Endothelial cell of umbilical vein (primary cell): ENCODE data around the gene ABLIM2. TPM values are rescaled to one million over a fixed set of nuclear protein-coding genes. Genes with fewer than 3 reads are reported as not detected.

Experiments
- BruUV-seq: library from RNA; stranded (reverse); fragments of 400-500 nt; replicated peaks from 2 replicates; lab custom pipeline; 2021; lab: Mats Ljungman, UMichigan
- CTCF ChIA-PET: fragments of 300-600, 350-600 bp; sonication (Branson Sonifier 250); formaldehyde crosslinking; loops from one replicate; lab custom pipeline; 2021; ENCODE audit warnings: antibody characterized with exemption, inconsistent platforms; lab: Charles Lee
- POLR2A ChIA-PET: fragments of 300-600, 350-600 bp; sonication (Branson Sonifier 250); formaldehyde crosslinking; loops from one replicate; lab custom pipeline; 2021; ENCODE audit warnings: antibody characterized with exemption, inconsistent platforms; lab: Charles Lee
- DNase-seq: peaks from one replicate; pipeline ENCODE4 v3.0.0-alpha.2; 2011; ENCODE audit warnings: low read depth, low spot score
- FAIRE-seq: peaks from 2 replicates; lab custom pipeline; 2011; peaks lifted over from hg19 to GRCh38; lab: Jason Lieb, UNC
- H2AFZ ChIP-seq: 2 replicates; pipeline ENCODE4 v1.6.0; 2012; ENCODE audit warnings: low read depth, low read length, control low read depth, inconsistent platforms
- H3K27ac ChIP-seq: 2 replicates; pipeline ENCODE4 v1.5.1; 2011; ENCODE audit warnings: low read depth, mild to moderate bottlenecking, control low read depth, low read length, moderate library complexity; ENCODE audit not compliant: insufficient read depth
- H3K27me3 ChIP-seq, 2 experiments: 2 replicates each; pipeline versions ENCODE4 v1.6.0 to v1.6.1; 2011; ENCODE audit warnings: low read length in 2 of 2, mixed read lengths in 1 of 2; ENCODE audit not compliant: control insufficient read depth in 2 of 2, insufficient read depth in 2 of 2
- H3K36me3 ChIP-seq, 2 experiments: 2 replicates in 1 of 2; 3 replicates in 1 of 2; pipeline ENCODE4 v1.5.1; 2011; ENCODE audit warnings: low read length in 2 of 2, mild to moderate bottlenecking in 1 of 2, moderate library complexity in 1 of 2; ENCODE audit not compliant: control insufficient read depth in 2 of 2, insufficient read depth in 2 of 2; ENCODE audit errors: extremely low read depth in 1 of 2
- H3K4me1 ChIP-seq: 3 replicates; pipeline ENCODE4 v1.5.1; 2011; ENCODE audit warnings: mild to moderate bottlenecking, low read length; ENCODE audit not compliant: control insufficient read depth, insufficient read depth; ENCODE audit errors: extremely low read depth
- H3K4me2 ChIP-seq: 2 replicates; pipeline ENCODE4 v1.6.1; 2011; ENCODE audit warnings: low read length, control low read depth, mixed read lengths; ENCODE audit not compliant: insufficient read depth
- H3K4me3 ChIP-seq, 3 experiments: fragments of 200-600 bp in 1 of 3; sonication (generic), shearing (Covaris generic) in 1 of 3; replicated peaks in 1 of 3; 2 replicates each; pipeline ENCODE4 v1.5.1; 2011 to 2016; ENCODE audit warnings: control low read depth in 3 of 3, low read length in 3 of 3, mild to moderate bottlenecking in 2 of 3, inconsistent platforms in 1 of 3, low read depth in 1 of 3, moderate library complexity in 1 of 3; ENCODE audit not compliant: insufficient read depth in 1 of 3
- H3K79me2 ChIP-seq: 2 replicates; pipeline ENCODE4 v1.6.0; 2012; ENCODE audit warnings: low read length, inconsistent platforms; ENCODE audit not compliant: control insufficient read depth, insufficient read depth
- H3K9ac ChIP-seq: replicated peaks from 2 replicates; pipeline ENCODE3; 2011; ENCODE audit warnings: low read length, control low read depth; ENCODE audit not compliant: insufficient read depth; ENCODE audit errors: extremely low read depth
- H3K9me1 ChIP-seq: replicated peaks from 3 replicates; pipeline ENCODE4 v1.6.0; 2011; ENCODE audit warnings: mild to moderate bottlenecking, low read length; ENCODE audit not compliant: control insufficient read depth, insufficient read depth; ENCODE audit errors: extremely low read depth
- H3K9me3 ChIP-seq: replicated peaks from 2 replicates; pipeline ENCODE4 v1.5.1; 2012; ENCODE audit warnings: low read length, inconsistent platforms; ENCODE audit not compliant: control insufficient read depth, insufficient read depth
- H4K20me1 ChIP-seq: replicated peaks from 2 replicates; pipeline ENCODE3; 2011; ENCODE audit warnings: mild to moderate bottlenecking, low read length; ENCODE audit not compliant: control insufficient read depth, insufficient read depth; ENCODE audit errors: extremely low read depth
- EZH2 ChIP-seq: IDR thresholded peaks from 2 replicates; pipeline ENCODE4 v1.6.1; 2012; ENCODE audit warnings: borderline replicate concordance, low read depth, mild to moderate bottlenecking, moderate library complexity, low read length, inconsistent platforms; ENCODE audit not compliant: severe bottlenecking
- FOS ChIP-seq: IDR thresholded peaks from 2 replicates; pipeline ENCODE4 v1.6.1; 2011; ENCODE audit warnings: mild to moderate bottlenecking, low read length, moderate library complexity, borderline replicate concordance; ENCODE audit not compliant: insufficient read depth
- GATA2 ChIP-seq: IDR thresholded peaks from 2 replicates; pipeline ENCODE4 v1.7.0; 2011; ENCODE audit warnings: low read depth, mild to moderate bottlenecking, moderate library complexity, mixed read lengths, low read length; ENCODE audit not compliant: insufficient read length, insufficient read depth
- JUN ChIP-seq: IDR thresholded peaks from 2 replicates; pipeline ENCODE4 v1.6.1; 2011; ENCODE audit warnings: borderline replicate concordance, low read depth; ENCODE audit not compliant: insufficient read length, insufficient read depth
- MYC ChIP-seq: IDR thresholded peaks from one replicate; pipeline ENCODE4 v1.6.1; 2011; ENCODE audit warnings: mild to moderate bottlenecking, low read depth, low read length
- POLR2A ChIP-seq: IDR thresholded peaks from 2 replicates; pipeline ENCODE4 v1.6.1; 2012; ENCODE audit warnings: low read depth, mild to moderate bottlenecking, control low read depth, low read length
- POLR2AphosphoS5 ChIP-seq: IDR thresholded peaks from 2 replicates; pipeline ENCODE4 v1.6.1; 2012; ENCODE audit warnings: low read depth, mild to moderate bottlenecking, control low read depth, low read length, moderate library complexity; ENCODE audit not compliant: insufficient read depth
- dilution Hi-C: fragments of 300-500 bp; cut with MboI; formaldehyde crosslinking; loops from one replicate; pipeline ENCODE4 v1.15.0; 2019; ENCODE audit warnings: low sequenced_read_pairs; ENCODE audit not compliant: extremely low pct_ligation_motif_present
- intact Hi-C: fragments of 100-400 bp; cut with micrococcal nuclease; formaldehyde crosslinking; loops from one replicate; pipeline ENCODE4 v1.10.0; 2022
- polyA plus RNA-seq, 4 experiments: library from polyadenylated mRNA; depleted of rRNA in 3 of 4; stranded (reverse) in 3 of 4; unstranded in 1 of 4; fragments of >200 nt; gene quantifications; 2 replicates each; pipeline versions ENCODE4 v1.2.1 to v1.2.3, GENCODE V29; 2011 to 2012; ENCODE audit warnings: missing spikeins in 1 of 4
- total RNA-seq: library from RNA; stranded (reverse); gene quantifications from 2 replicates; pipeline ENCODE4 v1.2.3, GENCODE V29; 2021
- TF ChIP-seq, protein P1 (sequence below), 2 donors: IDR thresholded peaks; 1 replicate in 1 of 2; 2 replicates in 1 of 2; pipeline ENCODE4 v1.5.1; 2011; ENCODE audit warnings: low read length in 2 of 2, mild to moderate bottlenecking in 2 of 2, moderate library complexity in 2 of 2, control low read depth in 1 of 2, inconsistent platforms in 1 of 2, low read depth in 1 of 2; ENCODE audit not compliant: insufficient read depth in 1 of 2; ENCODE audit errors: extremely low read depth in 1 of 2
- TF ChIP-seq, protein P2 (sequence below): IDR thresholded peaks from 2 replicates; pipeline ENCODE4 v1.6.1; 2011; ENCODE audit not compliant: insufficient read depth, insufficient read length

The ABLIM2 gene
- total and polyA plus RNA-seq, 2 donors (not counting 3 experiments of a cell fraction or from before 2014, with no cell fraction given) = 0.28 to 0.66 TPM

DNA sequence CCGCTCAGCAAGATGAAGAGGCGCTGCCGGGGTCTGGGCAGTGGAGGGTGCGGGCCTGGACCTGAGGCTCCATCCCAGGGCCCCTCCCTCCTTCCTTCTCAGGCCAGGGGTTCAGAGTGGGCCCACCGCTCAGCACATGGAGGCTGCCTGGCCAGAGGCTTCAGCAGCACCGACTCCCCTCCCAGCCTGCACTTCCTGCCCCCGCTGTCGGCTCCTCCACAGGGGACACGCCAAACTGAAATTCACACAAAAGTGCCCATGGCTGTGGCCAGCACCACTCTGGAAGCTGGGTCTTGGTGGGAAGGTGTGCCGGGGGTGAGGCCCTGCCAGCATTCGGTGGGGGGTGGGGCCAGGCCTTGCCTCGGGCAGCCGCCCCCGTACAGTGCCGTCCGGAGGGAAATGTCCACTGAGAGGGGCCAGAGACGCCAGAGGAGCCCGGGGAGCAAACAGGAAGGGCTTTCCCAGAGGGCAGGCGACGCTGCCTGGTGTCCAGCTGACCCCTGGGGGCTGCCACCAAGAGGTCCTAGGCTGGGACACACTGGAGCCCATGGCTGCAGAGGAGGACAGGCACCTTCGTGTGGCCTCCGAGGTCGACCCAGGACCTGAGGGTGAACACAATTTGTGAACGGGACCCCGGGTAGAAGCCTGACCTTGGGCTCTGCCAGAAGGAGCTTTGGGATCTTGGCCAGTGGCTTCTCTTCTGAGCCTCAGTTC, 134.4 kb downstream of the ABLIM2 start:
- Histone ChIP-seq H3K27ac (no peak overlapping the region), H3K9me3 (no peaks in the 10 kb centered on the region), H3K27me3 (peaks cover 0 to 2% of the 10 kb centered on the region in 2 experiments), H3K79me2 (no peaks in the 10 kb centered on the region), H4K20me1 (no peaks in the 10 kb centered on the region), H3K4me1 (no peaks in the 10 kb centered on the region), H3K9me1 (no peaks in the 10 kb centered on the region), H3K4me3 (no peak overlapping the region), H3K9ac (no peak overlapping the region), H3K36me3 (no peaks in the 10 kb centered on the region), H3K4me2 (no peak overlapping the region), H2AFZ (no peak overlapping the region)
- ChIA-PET CTCF (no interaction called here), POLR2A (no interaction called here)
- no TSS peak for BruUV-seq
- FAIRE-seq = no peak
- intact Hi-C loops (no loop called here), dilution Hi-C loops (no loop called here)
- DNase-seq = no peak
- TF ChIP-seq JUN = no peak
- TF ChIP-seq, protein P1, sequence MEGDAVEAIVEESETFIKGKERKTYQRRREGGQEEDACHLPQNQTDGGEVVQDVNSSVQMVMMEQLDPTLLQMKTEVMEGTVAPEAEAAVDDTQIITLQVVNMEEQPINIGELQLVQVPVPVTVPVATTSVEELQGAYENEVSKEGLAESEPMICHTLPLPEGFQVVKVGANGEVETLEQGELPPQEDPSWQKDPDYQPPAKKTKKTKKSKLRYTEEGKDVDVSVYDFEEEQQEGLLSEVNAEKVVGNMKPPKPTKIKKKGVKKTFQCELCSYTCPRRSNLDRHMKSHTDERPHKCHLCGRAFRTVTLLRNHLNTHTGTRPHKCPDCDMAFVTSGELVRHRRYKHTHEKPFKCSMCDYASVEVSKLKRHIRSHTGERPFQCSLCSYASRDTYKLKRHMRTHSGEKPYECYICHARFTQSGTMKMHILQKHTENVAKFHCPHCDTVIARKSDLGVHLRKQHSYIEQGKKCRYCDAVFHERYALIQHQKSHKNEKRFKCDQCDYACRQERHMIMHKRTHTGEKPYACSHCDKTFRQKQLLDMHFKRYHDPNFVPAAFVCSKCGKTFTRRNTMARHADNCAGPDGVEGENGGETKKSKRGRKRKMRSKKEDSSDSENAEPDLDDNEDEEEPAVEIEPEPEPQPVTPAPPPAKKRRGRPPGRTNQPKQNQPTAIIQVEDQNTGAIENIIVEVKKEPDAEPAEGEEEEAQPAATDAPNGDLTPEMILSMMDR (IDR thresholded peaks at IDR 0.05; ENCODE audit: extremely low read depth in 1 of 2, insufficient read depth in 1 of 2, low read depth in 1 of 2, low read length in 2 of 2) = no peak
- no peak for TF ChIP-seq GATA2
- no peak for TF ChIP-seq MYC
- TF ChIP-seq EZH2 = no peak
- TF ChIP-seq POLR2AphosphoS5 = no peak
- no peak for TF ChIP-seq POLR2A
- TF ChIP-seq, protein P2, sequence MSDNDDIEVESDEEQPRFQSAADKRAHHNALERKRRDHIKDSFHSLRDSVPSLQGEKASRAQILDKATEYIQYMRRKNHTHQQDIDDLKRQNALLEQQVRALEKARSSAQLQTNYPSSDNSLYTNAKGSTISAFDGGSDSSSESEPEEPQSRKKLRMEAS = no peak
- TF ChIP-seq FOS = no peak
